Esophagus muscularis mucosa (tissue), 3 donors: ENCODE data around the gene ZNF844.

Experiments
- POLR2A ChIP-seq: fragments of 450-650 bp; IDR thresholded peaks from one replicate; pipeline ENCODE4 v1.6.1; 2017; ENCODE audit warnings: antibody characterized with exemption, moderate library complexity, mild to moderate bottlenecking, low read depth
- TF ChIP-seq, protein P1 (sequence below), 3 experiments: fragments of 200-600 bp in 2 of 3; fragments of 450-650 bp in 1 of 3; sonication (generic) in 2 of 3; IDR thresholded peaks; one replicate each; pipeline ENCODE4 v1.5.1; 2017 to 2019; ENCODE audit warnings: antibody characterized with exemption in 3 of 3, mild to moderate bottlenecking in 2 of 3, moderate library complexity in 1 of 3

- TF ChIP-seq, protein P1, sequence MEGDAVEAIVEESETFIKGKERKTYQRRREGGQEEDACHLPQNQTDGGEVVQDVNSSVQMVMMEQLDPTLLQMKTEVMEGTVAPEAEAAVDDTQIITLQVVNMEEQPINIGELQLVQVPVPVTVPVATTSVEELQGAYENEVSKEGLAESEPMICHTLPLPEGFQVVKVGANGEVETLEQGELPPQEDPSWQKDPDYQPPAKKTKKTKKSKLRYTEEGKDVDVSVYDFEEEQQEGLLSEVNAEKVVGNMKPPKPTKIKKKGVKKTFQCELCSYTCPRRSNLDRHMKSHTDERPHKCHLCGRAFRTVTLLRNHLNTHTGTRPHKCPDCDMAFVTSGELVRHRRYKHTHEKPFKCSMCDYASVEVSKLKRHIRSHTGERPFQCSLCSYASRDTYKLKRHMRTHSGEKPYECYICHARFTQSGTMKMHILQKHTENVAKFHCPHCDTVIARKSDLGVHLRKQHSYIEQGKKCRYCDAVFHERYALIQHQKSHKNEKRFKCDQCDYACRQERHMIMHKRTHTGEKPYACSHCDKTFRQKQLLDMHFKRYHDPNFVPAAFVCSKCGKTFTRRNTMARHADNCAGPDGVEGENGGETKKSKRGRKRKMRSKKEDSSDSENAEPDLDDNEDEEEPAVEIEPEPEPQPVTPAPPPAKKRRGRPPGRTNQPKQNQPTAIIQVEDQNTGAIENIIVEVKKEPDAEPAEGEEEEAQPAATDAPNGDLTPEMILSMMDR (IDR thresholded peaks at IDR 0.05): peak; percentile 50 to 64 (median 55)
- TF ChIP-seq POLR2A: no peak
Observed at GRCh38 chr19:12126707-12127106, 62.2 kb downstream of the ZNF844 start.
